ENCODE measurements around the gene WDR47. TPM values are rescaled to one million over a fixed set of nuclear protein-coding genes. Genes with fewer than 3 reads are reported as not detected.

Gene WDR47
- total RNA-seq, 1 experiment from 2014 or later: 9.3 TPM

GRCh38 chr1:108951242-108951641 is 90.7 kb downstream of the WDR47 start:
- no peak overlapping the region for H3K27ac ChIP-seq (ENCODE audit: low read depth, low read length)
- H3K4me3 ChIP-seq (replicated peaks in 1 of 2; ENCODE audit: low read depth in 1 of 2, low read length in 2 of 2): no peak overlapping the region
- ATAC-seq (no peak), DNase-seq (ENCODE audit: low read depth, low spot score) (no peak)
- no peaks in the 10 kb centered on the region for H3K4me1 ChIP-seq (ENCODE audit: control insufficient read depth in 1 of 2, insufficient read depth in 2 of 2, low read length in 2 of 2)
- 0 out of 2 replicates have a peak, but pooled peaks cover 4% of the 10 kb centered on the region for H4K20me1 ChIP-seq (ENCODE audit: insufficient read depth)
- TF ChIP-seq SP1 (IDR thresholded peaks at IDR 0.05; ENCODE audit: low read depth): no peak
- no peak for TF ChIP-seq TCF7L2 (IDR thresholded peaks at IDR 0.05; ENCODE audit: borderline replicate concordance, extremely low read depth, insufficient read depth, insufficient read length)
- TF ChIP-seq REST (IDR thresholded peaks at IDR 0.05; ENCODE audit: low read depth): no peak
- no peak for TF ChIP-seq CBX3 (IDR thresholded peaks at IDR 0.05; ENCODE audit: low read depth)
- no peak for TF ChIP-seq ATF3 (IDR thresholded peaks at IDR 0.05)
- no peak for TF ChIP-seq SRF (IDR thresholded peaks at IDR 0.05; ENCODE audit: low read depth)
- TF ChIP-seq POLR2A (IDR thresholded peaks at IDR 0.05; ENCODE audit: borderline replicate concordance, extremely low read depth, insufficient read depth, insufficient read length): no peak
- no peak for TF ChIP-seq MAX (IDR thresholded peaks at IDR 0.05)
- no peak for TF ChIP-seq ZNF274 (IDR thresholded peaks at IDR 0.05; ENCODE audit: low read depth, low read length)
- no peak for TF ChIP-seq JUND (IDR thresholded peaks at IDR 0.05)
- no peak for TF ChIP-seq CTCF (IDR thresholded peaks at IDR 0.05 in 2 of 3, conservative IDR thresholded peaks at IDR 0.05 in 1 of 3; ENCODE audit: borderline replicate concordance in 1 of 3, insufficient read depth in 1 of 3, low read depth in 2 of 3, low read length in 2 of 3)
- TF ChIP-seq ELF1 (IDR thresholded peaks at IDR 0.05; ENCODE audit: borderline replicate concordance, low read depth): no peak
- TF ChIP-seq EGR1 (IDR thresholded peaks at IDR 0.05; ENCODE audit: low read depth): no peak
- no peak for TF ChIP-seq POLR2AphosphoS5 (IDR thresholded peaks at IDR 0.05; ENCODE audit: low read depth, low read length)
- TF ChIP-seq FOSL1 (IDR thresholded peaks at IDR 0.05; ENCODE audit: low read depth): no peak
- TF ChIP-seq CEBPB (IDR thresholded peaks at IDR 0.05; ENCODE audit: low read depth): no peak
- RAD21 ChIA-PET (ENCODE audit: low non-redundant PET in 1 of 2, low total read pairs in 2 of 2, uncharacterized antibody in 2 of 2, unreplicated experiment in 2 of 2): no interaction called here
- no TSS peak for BruUV-seq (replicated peaks)
- no peak overlapping the region for H2AFZ ChIP-seq (ENCODE audit: low read depth, low read length, poor library complexity, severe bottlenecking)
- no peaks in the 10 kb centered on the region for H3K9me2 ChIP-seq (ENCODE audit: insufficient read depth)
- H3K36me3 ChIP-seq (ENCODE audit: control insufficient read depth in 1 of 2, insufficient read depth in 2 of 2, low read length in 2 of 2): 0 out of 4 replicates have a peak, but pooled peaks cover 0 to 7% of the 10 kb centered on the region in 2 experiments
- H3K79me2 ChIP-seq (ENCODE audit: insufficient read depth, low read length): peaks cover 76% of the 10 kb centered on the region
- CTCF ChIA-PET: no interaction called here
- no peak overlapping the region for H3K4me2 ChIP-seq (ENCODE audit: low read length)
- intact Hi-C loops (cut with micrococcal nuclease): no loop called here
- no peak overlapping the region for H3K9ac ChIP-seq (ENCODE audit: low read length)
- no peaks in the 10 kb centered on the region for H3K27me3 ChIP-seq (ENCODE audit: insufficient read depth, low read length)
- no peaks in the 10 kb centered on the region for H3K9me3 ChIP-seq (ENCODE audit: control insufficient read depth in 1 of 2, insufficient read depth in 1 of 2, low read depth in 1 of 2, low read length in 2 of 2)
- POLR2A ChIA-PET: interaction anchor here (1.0 kb wide), 1 partner anchor 13 kb away, joined by 3 read pairs; no protein-coding TSS in a partner anchor
